Peyer's patch (tissue), 4 donors: ENCODE data around the gene GAD1. TPM values are rescaled to one million over a fixed set of nuclear protein-coding genes. Genes with fewer than 3 reads are reported as not detected.

Experiments used
- DNase-seq, 3 donors: peaks; one replicate each; pipeline ENCODE4 v3.0.0-alpha.2; 2017 to 2019
- H3K27ac ChIP-seq, 4 donors: fragments of 200-600 bp; sonication (generic); one replicate each; pipeline ENCODE4 v1.5.1; 2016 to 2019
- H3K27me3 ChIP-seq, 2 donors: fragments of 200-600 bp; sonication (generic); one replicate each; pipeline ENCODE4 v1.5.1; 2019
- H3K36me3 ChIP-seq, 3 donors: fragments of 200-600 bp; sonication (generic); one replicate each; pipeline ENCODE4 v1.5.1; 2016 to 2019
- H3K4me1 ChIP-seq, 4 donors: fragments of 200-600 bp; sonication (generic); one replicate each; pipeline ENCODE4 v1.5.1; 2016 to 2019
- H3K4me3 ChIP-seq, 4 donors: fragments of 200-600 bp; sonication (generic); 1 replicate in 3 of 4; 2 replicates in 1 of 4; pipeline ENCODE4 v1.5.1; 2016 to 2019; ENCODE audit warnings: mild to moderate bottlenecking in 1 of 4
- H3K9me3 ChIP-seq, 4 donors: fragments of 200-600 bp; sonication (generic); one replicate each; pipeline ENCODE4 v1.5.1; 2016 to 2019; ENCODE audit warnings: mild to moderate bottlenecking in 1 of 4
- POLR2A ChIP-seq, 2 donors: fragments of 450-650 bp; IDR thresholded peaks; one replicate each; pipeline ENCODE4 v1.5.1; 2017; ENCODE audit warnings: antibody characterized with exemption in 2 of 2, mild to moderate bottlenecking in 2 of 2, moderate library complexity in 2 of 2
- total RNA-seq, 4 donors: library from RNA; depleted of rRNA; stranded (reverse); fragments of >200 nt; gene quantifications; one replicate each; pipeline ENCODE4 v1.1.0, GENCODE V29; 2016
- TF ChIP-seq, protein P1 (sequence below), 6 experiments: fragments of 450-650 bp in 4 of 6; fragments of 200-600 bp in 2 of 6; sonication (generic) in 1 of 6; IDR thresholded peaks; one replicate each; pipeline ENCODE4 v1.5.1; 2017 to 2019; ENCODE audit warnings: antibody characterized with exemption in 6 of 6, mild to moderate bottlenecking in 3 of 6, moderate library complexity in 1 of 6

The GAD1 gene
- total RNA-seq, 4 donors from 2014 or later = not detected

DNA sequence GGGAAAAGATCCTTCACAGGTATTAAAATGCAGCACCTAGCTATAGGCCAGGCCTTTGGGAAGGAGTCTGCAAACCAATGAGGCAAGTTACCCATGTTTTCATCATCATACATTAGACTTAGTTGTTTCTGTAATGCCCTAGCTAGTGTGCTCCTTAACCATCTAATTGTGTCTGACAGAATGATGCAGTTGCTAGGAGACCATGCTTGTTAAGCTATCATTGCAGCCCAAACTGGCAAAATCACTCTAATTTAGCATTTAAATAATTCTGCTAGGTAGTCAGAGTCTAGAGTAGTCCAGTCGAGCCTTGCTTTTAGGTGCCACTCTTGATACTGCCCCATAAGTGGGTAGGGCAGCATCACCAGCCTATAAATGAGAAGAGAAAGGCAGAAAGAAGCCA is 34.9 kb downstream of the GAD1 start:
- no peaks in the 10 kb centered on the region for H3K9me3 ChIP-seq
- DNase-seq = no peak
- H3K36me3 ChIP-seq = no peaks in the 10 kb centered on the region
- no peak overlapping the region for H3K27ac ChIP-seq
- no peaks in the 10 kb centered on the region for H3K27me3 ChIP-seq
- no peak overlapping the region for H3K4me3 ChIP-seq
- TF ChIP-seq, protein P1, sequence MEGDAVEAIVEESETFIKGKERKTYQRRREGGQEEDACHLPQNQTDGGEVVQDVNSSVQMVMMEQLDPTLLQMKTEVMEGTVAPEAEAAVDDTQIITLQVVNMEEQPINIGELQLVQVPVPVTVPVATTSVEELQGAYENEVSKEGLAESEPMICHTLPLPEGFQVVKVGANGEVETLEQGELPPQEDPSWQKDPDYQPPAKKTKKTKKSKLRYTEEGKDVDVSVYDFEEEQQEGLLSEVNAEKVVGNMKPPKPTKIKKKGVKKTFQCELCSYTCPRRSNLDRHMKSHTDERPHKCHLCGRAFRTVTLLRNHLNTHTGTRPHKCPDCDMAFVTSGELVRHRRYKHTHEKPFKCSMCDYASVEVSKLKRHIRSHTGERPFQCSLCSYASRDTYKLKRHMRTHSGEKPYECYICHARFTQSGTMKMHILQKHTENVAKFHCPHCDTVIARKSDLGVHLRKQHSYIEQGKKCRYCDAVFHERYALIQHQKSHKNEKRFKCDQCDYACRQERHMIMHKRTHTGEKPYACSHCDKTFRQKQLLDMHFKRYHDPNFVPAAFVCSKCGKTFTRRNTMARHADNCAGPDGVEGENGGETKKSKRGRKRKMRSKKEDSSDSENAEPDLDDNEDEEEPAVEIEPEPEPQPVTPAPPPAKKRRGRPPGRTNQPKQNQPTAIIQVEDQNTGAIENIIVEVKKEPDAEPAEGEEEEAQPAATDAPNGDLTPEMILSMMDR (IDR thresholded peaks at IDR 0.05) = no peak
- TF ChIP-seq POLR2A (IDR thresholded peaks at IDR 0.05) = no peak
- H3K4me1 ChIP-seq = no peaks in the 10 kb centered on the region

DNA sequence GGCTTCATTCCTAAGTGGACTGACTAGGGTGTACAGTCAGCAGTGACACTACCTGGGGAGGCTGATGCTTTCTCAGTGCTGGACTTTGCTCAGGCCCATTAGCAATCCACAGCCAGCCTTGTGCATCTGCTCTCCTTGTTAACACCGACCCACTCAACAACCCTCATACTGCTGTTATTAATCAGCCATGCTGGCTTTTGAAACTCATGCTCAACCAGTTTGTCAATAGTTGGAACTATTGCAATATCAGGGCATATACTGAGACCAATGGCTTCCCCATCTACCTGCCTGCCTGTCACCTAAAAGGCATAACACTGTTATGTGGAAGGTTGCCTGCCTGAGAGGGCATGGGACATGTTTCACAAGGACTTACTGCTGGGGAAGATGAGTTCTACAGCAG is 39.4 kb downstream of the GAD1 start:
- DNase-seq = no peak
- no peak overlapping the region for H3K4me3 ChIP-seq
- TF ChIP-seq, protein P1 (IDR thresholded peaks at IDR 0.05) = no peak
- no peak for TF ChIP-seq POLR2A (IDR thresholded peaks at IDR 0.05)
- no peaks in the 10 kb centered on the region for H3K27me3 ChIP-seq
- H3K9me3 ChIP-seq = no peaks in the 10 kb centered on the region
- no peaks in the 10 kb centered on the region for H3K36me3 ChIP-seq
- H3K27ac ChIP-seq = no peak overlapping the region
- H3K4me1 ChIP-seq = no peaks in the 10 kb centered on the region

DNA sequence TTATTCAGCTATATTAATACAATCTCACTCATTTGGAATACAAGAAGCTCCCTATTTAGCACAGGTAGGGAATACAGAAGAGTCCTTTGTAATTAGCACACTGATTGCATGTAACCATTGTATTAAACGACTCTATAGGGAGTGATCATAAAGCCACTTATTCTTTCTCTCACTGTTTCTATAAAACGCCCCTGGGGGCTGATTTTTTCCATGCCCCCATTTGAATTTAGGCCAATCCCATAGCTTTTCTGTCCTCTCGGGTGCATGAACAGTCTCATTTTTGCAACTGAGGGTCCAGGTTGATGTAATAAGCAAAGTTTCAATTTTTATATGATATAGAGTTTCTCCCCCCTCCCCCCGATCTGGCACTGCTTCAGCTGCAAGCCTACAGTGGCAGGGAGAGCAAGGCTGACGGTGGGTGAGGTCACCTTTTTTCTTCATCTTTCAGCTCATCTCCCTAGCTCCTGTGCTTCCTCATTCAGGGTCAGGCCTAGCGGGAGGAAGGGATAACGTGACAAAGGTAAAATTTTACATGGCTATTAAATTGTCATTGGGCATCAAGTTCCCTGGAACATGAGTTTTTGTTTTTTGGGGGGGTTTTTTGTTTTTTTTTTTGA is 45.7 kb downstream of the GAD1 start:
- Histone ChIP-seq H3K27me3 (no peaks in the 10 kb centered on the region), H3K36me3 (no peaks in the 10 kb centered on the region), H3K4me1 (no peaks in the 10 kb centered on the region), H3K27ac (no peak overlapping the region), H3K9me3 (no peaks in the 10 kb centered on the region), H3K4me3 (no peak overlapping the region)
- TF ChIP-seq POLR2A (IDR thresholded peaks at IDR 0.05) = no peak
- TF ChIP-seq, protein P1 (IDR thresholded peaks at IDR 0.05) = no peak
- no peak for DNase-seq

DNA sequence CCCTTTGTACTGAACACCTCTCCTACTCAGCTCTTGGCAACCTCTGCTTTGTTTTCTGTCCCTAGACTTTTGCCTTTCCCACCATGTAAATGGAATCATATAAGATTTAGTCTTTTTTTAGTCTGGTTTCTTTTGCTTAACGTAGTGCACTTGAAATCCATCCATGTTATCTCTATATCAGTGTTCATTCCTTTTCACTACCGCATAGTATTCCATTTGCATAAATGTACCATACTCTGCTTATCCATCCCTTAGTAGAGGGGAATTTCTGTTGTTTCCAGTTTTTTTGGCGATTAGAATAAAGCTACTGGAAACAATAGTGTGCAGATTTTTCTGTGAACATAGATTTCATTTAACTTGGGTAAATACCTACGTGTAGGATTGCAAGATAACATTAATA is 46.4 kb downstream of the GAD1 start:
- Histone ChIP-seq H3K36me3 (no peaks in the 10 kb centered on the region), H3K27ac (no peak overlapping the region), H3K9me3 (no peaks in the 10 kb centered on the region), H3K4me3 (no peak overlapping the region), H3K4me1 (no peaks in the 10 kb centered on the region), H3K27me3 (no peaks in the 10 kb centered on the region)
- TF ChIP-seq POLR2A (IDR thresholded peaks at IDR 0.05) = no peak
- TF ChIP-seq, protein P1 (IDR thresholded peaks at IDR 0.05) = no peak
- no peak for DNase-seq

DNA sequence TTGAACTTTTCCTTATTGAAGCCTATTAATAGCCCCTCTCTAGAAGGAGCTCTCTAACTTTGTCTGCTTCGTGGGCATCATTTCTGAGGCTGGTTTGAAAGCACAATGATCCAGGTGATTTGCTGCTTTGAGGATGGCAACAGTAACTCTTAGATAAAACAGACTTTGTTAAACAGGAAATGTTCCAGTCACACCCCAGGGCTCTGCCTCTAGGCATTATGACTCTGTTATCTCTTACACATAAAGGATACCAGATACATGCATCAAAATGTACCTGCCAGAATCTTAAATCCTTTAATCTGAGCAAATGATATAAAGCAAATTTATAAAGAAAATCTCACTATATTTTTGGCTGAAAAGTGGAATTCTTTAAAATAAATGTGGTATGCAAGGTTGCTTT is 52.3 kb downstream of the GAD1 start:
- Histone ChIP-seq H3K27ac (no peak overlapping the region), H3K4me1 (no peaks in the 10 kb centered on the region), H3K4me3 (no peak overlapping the region), H3K9me3 (no peaks in the 10 kb centered on the region), H3K27me3 (no peaks in the 10 kb centered on the region), H3K36me3 (no peaks in the 10 kb centered on the region)
- DNase-seq = no peak
- TF ChIP-seq POLR2A (IDR thresholded peaks at IDR 0.05) = no peak

DNA sequence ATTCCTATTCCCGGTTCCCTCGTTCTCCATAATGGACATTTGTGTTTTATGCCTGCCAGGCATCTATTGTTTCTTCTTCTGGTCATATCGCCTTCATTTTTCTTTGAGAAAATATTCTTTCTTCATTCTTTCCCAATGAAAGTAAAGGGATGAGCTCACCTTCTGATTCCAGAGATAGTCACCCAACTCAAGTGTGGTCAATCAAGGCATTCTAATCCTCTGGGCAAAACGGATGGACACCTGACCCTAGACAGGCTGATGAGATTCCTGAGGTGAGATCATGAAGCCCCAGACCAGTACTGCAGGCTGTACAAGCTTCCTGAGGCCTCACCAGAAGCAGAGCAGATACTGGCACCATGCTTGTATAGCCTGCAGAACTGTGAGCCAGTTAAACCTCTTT is 52.8 kb downstream of the GAD1 start:
- Histone ChIP-seq H3K27me3 (no peaks in the 10 kb centered on the region), H3K9me3 (no peaks in the 10 kb centered on the region), H3K4me3 (no peak overlapping the region), H3K4me1 (no peaks in the 10 kb centered on the region), H3K36me3 (no peaks in the 10 kb centered on the region), H3K27ac (no peak overlapping the region)
- TF ChIP-seq, protein P1 (IDR thresholded peaks at IDR 0.05) = no peak
- TF ChIP-seq POLR2A (IDR thresholded peaks at IDR 0.05) = no peak
- DNase-seq = no peak
